Cardiac fibroblast (primary cell): ENCODE measurements around the gene SH3BP2.
"Not testable (repeated sequence)": the region's sequence is repeated elsewhere in the genome, so short reads cannot be mapped to it uniquely, and the experiment has no call there.

ENCODE experiments used
- DNase-seq, 2 donors: peaks; one replicate each; pipeline versions ENCODE4 v3.0.0 to v3.0.0-alpha.2; 2010; ENCODE audit warnings: low read depth in 2 of 2
- H3K4me3 ChIP-seq, 2 donors: replicated peaks in 1 of 2; 1 replicate in 1 of 2; 2 replicates in 1 of 2; pipeline ENCODE4 v1.5.1; 2011; ENCODE audit warnings: low read depth in 2 of 2, low read length in 2 of 2, mild to moderate bottlenecking in 2 of 2, moderate library complexity in 1 of 2
- TF ChIP-seq, protein P1 (sequence below): IDR thresholded peaks from one replicate; pipeline ENCODE4 v1.5.1; 2011; ENCODE audit warnings: low read depth, mild to moderate bottlenecking, low read length, inconsistent platforms

Gene SH3BP2

DNA sequence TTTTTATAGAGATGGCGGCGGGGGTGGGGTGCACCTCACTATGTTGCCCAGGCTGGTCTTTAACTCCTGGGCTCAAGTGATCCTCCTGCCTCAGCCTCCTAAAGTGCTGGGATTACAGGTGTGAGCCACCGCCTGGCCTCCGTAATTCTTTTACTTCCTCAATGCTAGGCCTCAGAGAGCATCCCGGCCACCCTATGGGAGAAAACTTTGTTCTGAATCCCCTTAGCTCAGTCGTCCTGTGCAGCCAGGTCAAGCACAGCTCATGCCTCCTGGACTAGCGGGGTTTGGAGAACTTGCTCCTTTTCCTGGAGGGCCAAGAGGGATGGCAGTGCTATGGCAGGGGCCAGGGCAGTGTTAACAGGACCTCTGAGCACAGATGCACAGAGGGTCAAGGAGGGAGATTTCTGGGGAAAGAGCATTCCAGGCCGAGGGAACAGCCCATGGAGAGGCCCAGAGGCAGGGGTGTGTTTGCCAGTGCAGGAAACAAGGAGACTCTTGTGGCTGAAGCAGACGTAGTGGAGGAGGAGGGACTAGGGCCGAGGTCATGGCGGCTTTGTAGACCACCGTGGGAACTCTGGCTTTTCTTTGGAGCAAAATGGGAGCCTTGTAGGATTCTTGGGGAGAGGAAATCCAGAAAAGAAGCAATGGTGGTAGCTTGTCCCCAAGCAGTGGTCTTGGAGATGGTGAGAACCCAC, 26.9 kb upstream of the SH3BP2 start:
- no peak overlapping the region for H3K4me3 ChIP-seq
- TF ChIP-seq, protein P1, sequence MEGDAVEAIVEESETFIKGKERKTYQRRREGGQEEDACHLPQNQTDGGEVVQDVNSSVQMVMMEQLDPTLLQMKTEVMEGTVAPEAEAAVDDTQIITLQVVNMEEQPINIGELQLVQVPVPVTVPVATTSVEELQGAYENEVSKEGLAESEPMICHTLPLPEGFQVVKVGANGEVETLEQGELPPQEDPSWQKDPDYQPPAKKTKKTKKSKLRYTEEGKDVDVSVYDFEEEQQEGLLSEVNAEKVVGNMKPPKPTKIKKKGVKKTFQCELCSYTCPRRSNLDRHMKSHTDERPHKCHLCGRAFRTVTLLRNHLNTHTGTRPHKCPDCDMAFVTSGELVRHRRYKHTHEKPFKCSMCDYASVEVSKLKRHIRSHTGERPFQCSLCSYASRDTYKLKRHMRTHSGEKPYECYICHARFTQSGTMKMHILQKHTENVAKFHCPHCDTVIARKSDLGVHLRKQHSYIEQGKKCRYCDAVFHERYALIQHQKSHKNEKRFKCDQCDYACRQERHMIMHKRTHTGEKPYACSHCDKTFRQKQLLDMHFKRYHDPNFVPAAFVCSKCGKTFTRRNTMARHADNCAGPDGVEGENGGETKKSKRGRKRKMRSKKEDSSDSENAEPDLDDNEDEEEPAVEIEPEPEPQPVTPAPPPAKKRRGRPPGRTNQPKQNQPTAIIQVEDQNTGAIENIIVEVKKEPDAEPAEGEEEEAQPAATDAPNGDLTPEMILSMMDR, result no peak
- no peak for DNase-seq

GRCh38 chr4:2767046-2767704, 25.7 kb upstream of the SH3BP2 start:
- H3K4me3 ChIP-seq, result no peak overlapping the region
- TF ChIP-seq, protein P1, result no peak
- no peak for DNase-seq

DNA sequence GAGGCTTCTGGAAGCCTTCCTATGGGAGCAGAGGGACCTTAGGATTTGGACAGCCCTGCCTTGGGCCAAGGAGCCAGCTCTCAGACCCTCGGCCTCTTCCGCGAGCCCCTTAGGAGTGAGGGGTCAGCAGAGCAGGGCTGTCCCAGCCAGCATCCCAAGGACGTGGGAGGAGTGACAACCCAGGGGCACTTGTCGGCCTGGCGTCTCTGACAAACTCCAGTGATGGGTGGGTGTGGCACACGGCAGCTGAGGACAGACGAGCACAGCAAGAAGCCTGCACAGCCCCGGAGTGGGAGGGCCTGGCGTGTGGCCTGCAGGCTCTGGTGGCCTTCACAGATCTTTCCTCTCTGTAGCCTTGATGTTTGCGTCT, 25.2 kb upstream of the SH3BP2 start:
- DNase-seq, result no peak
- H3K4me3 ChIP-seq, result no peak overlapping the region
- TF ChIP-seq, protein P1, result no peak

- H3K4me3 ChIP-seq, result no peak overlapping the region
- TF ChIP-seq, protein P1, result no peak
- DNase-seq, result no peak
Measured at GRCh38 chr4:2768124-2768523, 24.8 kb upstream of the SH3BP2 start.

- H3K4me3 ChIP-seq, result no peak overlapping the region
- TF ChIP-seq, protein P1, result no peak
- no peak for DNase-seq
Measured at GRCh38 chr4:2768921-2769336, 24.0 kb upstream of the SH3BP2 start.

GRCh38 chr4:2771264-2771663, 21.6 kb upstream of the SH3BP2 start:
- TF ChIP-seq, protein P1, result no peak
- no peak for DNase-seq
- no peak overlapping the region for H3K4me3 ChIP-seq

DNA sequence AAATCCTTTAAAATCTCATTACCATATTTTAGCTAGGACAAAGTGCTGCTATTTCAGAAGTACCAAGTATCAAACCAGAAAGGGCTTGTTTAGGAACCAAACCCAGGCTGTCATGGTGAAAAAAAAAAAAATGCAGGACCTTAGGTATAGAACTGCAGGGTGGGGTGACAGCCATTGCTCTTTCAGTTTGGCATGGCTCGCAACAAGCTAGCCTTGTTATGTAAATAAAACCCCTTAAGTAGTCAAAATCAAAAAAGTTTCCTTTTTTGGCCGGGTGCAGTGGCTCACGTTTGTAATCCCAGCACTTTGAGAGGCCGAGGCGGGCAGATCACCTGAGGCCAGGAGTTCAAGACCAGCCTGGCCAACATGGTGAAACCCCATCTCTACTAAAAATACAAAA, 12.2 kb upstream of the SH3BP2 start:
- H3K4me3 ChIP-seq, DNase-seq: not testable (repeated sequence)
